Uterus (tissue), 4 donors: ENCODE results near the gene TMEM41A. TPM values are rescaled to one million over a fixed set of nuclear protein-coding genes. Genes with fewer than 3 reads are reported as not detected.

Source experiments
- DNase-seq, 2 donors: peaks; one replicate each; pipeline ENCODE4 v3.0.0-alpha.2; 2019 to 2020
- H3K27ac ChIP-seq, 2 donors: fragments of 200-600 bp; sonication (generic); 1 replicate in 1 of 2; 2 replicates in 1 of 2; pipeline ENCODE4 v1.5.1; 2016 to 2018
- H3K27me3 ChIP-seq, 2 donors: fragments of 200-600 bp; sonication (generic); one replicate each; pipeline ENCODE4 v1.5.1; 2018 to 2019; ENCODE audit warnings: control low read depth in 1 of 2
- H3K36me3 ChIP-seq, 2 donors: fragments of 200-600 bp; sonication (generic); one replicate each; pipeline ENCODE4 v1.5.1; 2019; ENCODE audit warnings: control low read depth in 1 of 2
- H3K4me1 ChIP-seq, 2 donors: fragments of 200-600 bp; sonication (generic); one replicate each; pipeline ENCODE4 v1.5.1; 2018 to 2019; ENCODE audit warnings: control low read depth in 1 of 2
- H3K4me3 ChIP-seq, 2 donors: fragments of 200-600 bp; sonication (generic); 1 replicate in 1 of 2; 2 replicates in 1 of 2; pipeline ENCODE4 v1.5.1; 2018 to 2019; ENCODE audit warnings: mild to moderate bottlenecking in 1 of 2
- H3K9me3 ChIP-seq, 2 donors: fragments of 200-600 bp; sonication (generic); one replicate each; pipeline ENCODE4 v1.5.1; 2019; ENCODE audit warnings: control low read depth in 1 of 2
- POLR2A ChIP-seq, 2 donors: fragments of 450-650 bp; IDR thresholded peaks; one replicate each; pipeline ENCODE4 v1.6.1; 2016; ENCODE audit warnings: antibody characterized with exemption in 2 of 2, mild to moderate bottlenecking in 1 of 2, moderate library complexity in 1 of 2
- intact Hi-C: fragments of 100-400 bp; cut with DNase I; formaldehyde crosslinking; loops from one replicate; pipeline ENCODE4 v1.15.1; 2023; ENCODE audit warnings: low total_unique reads
- total RNA-seq, 4 donors: library from RNA; depleted of rRNA in 3 of 4; stranded (reverse); fragments of >200 nt in 3 of 4; gene quantifications; one replicate each; pipeline versions ENCODE4 v1.1.0 to v1.2.4, GENCODE V29; 2014 to 2023
- TF ChIP-seq, protein P1 (sequence below), 4 experiments: fragments of 200-600 bp in 2 of 4; fragments of 450-650 bp in 2 of 4; sonication (generic) in 2 of 4; IDR thresholded peaks; one replicate each; pipeline ENCODE4 v1.5.1; 2016 to 2019; ENCODE audit warnings: antibody characterized with exemption in 4 of 4, mild to moderate bottlenecking in 2 of 4, moderate library complexity in 1 of 4
- donor health status: DM: yes; HTN: yes; CAD: no.

Gene TMEM41A
- total RNA-seq: 10 to 100 TPM in 3 of 4 donors, 1 to 10 TPM in 1; 3.6 to 31.5 (median 17.8) TPM

DNA sequence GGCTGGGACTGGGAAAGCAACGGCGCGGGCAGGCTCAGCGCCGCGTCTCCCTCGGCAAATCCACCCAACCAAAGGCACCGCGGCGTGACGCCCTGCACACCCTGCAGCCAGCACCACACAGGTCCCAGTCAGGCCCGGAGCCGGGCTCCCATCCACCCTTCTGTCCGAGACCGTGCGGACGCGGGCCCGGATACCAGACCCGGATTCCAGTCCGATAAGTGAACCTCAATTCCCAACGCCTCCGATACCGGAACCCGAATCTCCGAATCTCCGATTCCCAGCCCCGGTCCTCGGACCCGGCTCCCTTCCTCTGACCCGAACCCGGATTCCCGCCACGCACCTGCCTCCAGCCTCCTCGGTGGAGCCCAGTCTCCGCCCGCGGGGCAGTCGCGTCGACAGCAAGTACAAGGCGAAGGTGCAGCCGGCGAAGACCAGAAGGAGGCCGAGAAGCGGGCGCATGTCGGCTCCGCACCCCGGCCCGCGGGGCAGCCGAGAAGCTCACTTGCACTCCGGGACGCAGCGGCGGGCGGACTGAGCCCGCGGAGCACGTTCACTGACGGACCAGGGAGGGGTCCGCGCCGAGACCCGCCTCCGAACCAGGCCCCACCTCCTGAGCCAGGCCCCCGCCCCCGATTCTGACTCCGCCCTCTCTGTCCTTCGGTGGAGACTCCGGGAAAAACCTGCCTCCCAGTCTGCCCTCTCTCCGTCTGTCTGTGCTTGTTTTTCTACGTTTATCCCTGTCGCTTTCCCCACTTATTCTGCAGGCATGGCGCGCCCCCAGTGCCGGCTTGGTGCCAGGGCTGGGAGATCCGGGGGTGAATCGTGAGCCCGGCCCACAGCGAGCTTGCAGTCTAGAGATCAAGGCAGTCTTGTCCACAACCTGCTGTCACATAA, at the start of gene TMEM41A:
Gene TMEM41A (minus strand): TSS at position 533 of the 894 bp plus-strand sequence. CDS start 74 bp downstream, at position 459.
- peak within 1 kb of the TSS; percentile 77 to 81 for H3K27ac ChIP-seq
- H3K27me3 ChIP-seq: no peaks in the 10 kb centered on the region
- DNase-seq: peak; percentile 92 to 93
- H3K9me3 ChIP-seq: no peaks in the 10 kb centered on the region
- H3K4me1 ChIP-seq: peaks cover 0 to 13% of the 10 kb centered on the region in 2 donors
- peak within 1 kb of the TSS; percentile 77 to 83 for H3K4me3 ChIP-seq
- H3K36me3 ChIP-seq: no peaks in the 10 kb centered on the region
- TF ChIP-seq, protein P1, sequence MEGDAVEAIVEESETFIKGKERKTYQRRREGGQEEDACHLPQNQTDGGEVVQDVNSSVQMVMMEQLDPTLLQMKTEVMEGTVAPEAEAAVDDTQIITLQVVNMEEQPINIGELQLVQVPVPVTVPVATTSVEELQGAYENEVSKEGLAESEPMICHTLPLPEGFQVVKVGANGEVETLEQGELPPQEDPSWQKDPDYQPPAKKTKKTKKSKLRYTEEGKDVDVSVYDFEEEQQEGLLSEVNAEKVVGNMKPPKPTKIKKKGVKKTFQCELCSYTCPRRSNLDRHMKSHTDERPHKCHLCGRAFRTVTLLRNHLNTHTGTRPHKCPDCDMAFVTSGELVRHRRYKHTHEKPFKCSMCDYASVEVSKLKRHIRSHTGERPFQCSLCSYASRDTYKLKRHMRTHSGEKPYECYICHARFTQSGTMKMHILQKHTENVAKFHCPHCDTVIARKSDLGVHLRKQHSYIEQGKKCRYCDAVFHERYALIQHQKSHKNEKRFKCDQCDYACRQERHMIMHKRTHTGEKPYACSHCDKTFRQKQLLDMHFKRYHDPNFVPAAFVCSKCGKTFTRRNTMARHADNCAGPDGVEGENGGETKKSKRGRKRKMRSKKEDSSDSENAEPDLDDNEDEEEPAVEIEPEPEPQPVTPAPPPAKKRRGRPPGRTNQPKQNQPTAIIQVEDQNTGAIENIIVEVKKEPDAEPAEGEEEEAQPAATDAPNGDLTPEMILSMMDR (IDR thresholded peaks at IDR 0.05): peak in 1 of 4 experiments; percentile 9
- TF ChIP-seq POLR2A (IDR thresholded peaks at IDR 0.05): peak; percentile 72 to 84
- intact Hi-C loops: no loop called here

DNA sequence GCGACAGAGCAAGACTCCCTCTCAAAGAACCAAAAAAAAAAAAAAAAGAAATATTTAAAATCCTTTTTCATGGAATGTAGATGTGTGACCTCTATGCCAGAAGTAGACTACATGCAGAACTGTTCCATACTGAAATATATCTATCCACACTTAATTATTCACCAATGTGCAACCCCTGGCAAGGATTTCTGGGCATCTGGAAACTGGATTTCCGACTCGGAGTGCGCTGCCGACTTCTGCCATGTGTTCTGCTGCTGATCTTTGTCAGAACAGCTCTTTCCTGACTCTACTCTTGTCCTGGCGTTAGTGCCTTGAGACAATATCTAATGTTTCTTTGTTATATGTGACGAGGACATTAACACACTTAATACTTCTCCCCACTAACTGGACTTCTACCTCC, 41.9 kb upstream of the TMEM41A start:
- Histone ChIP-seq H3K4me3 (no peak overlapping the region), H3K9me3 (no peaks in the 10 kb centered on the region), H3K4me1 (no peaks in the 10 kb centered on the region), H3K36me3 (no peaks in the 10 kb centered on the region), H3K27ac (no peak overlapping the region), H3K27me3 (no peaks in the 10 kb centered on the region)
- DNase-seq: no peak
- intact Hi-C loops: no loop called here
- no peak for TF ChIP-seq POLR2A (IDR thresholded peaks at IDR 0.05)
- TF ChIP-seq, protein P1 (IDR thresholded peaks at IDR 0.05): no peak

DNA sequence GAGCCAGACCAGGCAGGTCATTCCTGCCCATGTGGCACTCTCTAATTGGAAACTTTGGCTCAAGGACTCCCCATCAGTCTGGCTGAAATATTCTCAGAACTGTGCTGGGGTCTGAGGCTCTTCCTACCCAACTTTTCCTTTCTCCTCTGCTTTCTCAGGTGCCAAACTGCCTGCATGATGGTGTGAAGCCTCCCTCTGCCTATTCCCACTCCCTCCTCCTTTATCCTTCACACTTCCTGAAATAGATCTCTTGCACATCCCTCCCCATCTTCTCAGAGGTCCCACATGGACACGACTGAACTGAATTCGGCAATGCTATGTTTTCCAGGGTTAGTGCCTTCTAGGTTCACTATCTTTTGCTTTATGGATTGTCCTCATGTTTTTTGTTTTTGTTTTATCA, 41.1 kb upstream of the TMEM41A start:
- no peak for DNase-seq
- Histone ChIP-seq H3K36me3 (no peaks in the 10 kb centered on the region), H3K27me3 (no peaks in the 10 kb centered on the region), H3K27ac (no peak overlapping the region), H3K4me1 (no peaks in the 10 kb centered on the region), H3K4me3 (no peak overlapping the region), H3K9me3 (no peaks in the 10 kb centered on the region)
- TF ChIP-seq, protein P1 (IDR thresholded peaks at IDR 0.05): no peak
- no peak for TF ChIP-seq POLR2A (IDR thresholded peaks at IDR 0.05)
- intact Hi-C loops: no loop called here

DNA sequence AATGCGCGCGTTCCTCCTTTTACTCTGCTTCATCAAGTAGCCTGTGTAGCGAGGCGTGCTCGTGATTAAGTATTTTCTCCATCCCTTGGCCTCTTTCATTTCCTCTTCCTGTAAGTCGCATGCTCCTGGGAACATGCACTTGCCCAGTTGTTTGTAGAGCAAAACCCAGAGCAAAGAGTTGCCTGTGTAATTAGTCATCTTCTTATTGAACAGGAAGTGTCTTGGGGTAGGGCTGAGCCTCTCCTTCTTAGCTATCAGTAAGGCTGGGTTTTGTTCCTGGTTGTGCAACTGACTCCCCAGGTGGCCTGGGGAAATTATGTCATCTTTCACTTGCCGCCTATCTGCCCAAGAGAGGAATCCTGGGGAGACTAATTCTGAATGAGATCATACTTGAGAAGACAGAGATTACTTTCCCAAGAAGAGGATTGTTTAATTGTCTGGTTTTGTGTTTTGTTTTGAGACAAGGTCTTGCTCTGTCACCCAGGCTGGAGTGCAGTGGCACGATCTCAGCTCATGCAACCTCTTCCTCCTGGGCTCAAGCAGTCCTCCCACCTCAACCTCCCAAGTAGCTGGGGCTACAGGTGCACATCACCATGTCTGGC, 38.6 kb upstream of the TMEM41A start:
- Histone ChIP-seq H3K4me3 (no peak overlapping the region), H3K9me3 (no peaks in the 10 kb centered on the region), H3K27ac (no peak overlapping the region), H3K4me1 (no peaks in the 10 kb centered on the region), H3K36me3 (no peaks in the 10 kb centered on the region), H3K27me3 (no peaks in the 10 kb centered on the region)
- intact Hi-C loops: no loop called here
- DNase-seq: no peak
- TF ChIP-seq, protein P1 (IDR thresholded peaks at IDR 0.05): no peak
- no peak for TF ChIP-seq POLR2A (IDR thresholded peaks at IDR 0.05)

DNA sequence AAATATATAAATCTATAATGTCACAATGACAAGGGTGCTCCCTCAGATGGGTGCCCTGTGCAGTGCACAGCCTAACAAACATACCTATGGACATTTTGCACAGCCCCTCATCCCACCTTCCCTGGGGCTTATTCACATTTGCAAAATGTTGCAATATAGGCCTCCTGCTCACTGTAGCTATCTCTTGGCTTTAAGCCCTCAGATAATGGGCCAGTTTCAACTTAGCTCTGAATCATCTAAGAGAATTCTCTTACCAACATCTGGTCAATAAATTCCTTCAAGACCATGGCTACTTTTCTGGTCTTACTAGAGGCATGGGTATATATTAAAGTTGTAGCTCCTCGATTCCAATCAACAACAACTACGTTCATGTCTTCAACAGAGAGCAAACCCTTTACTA, 35.7 kb upstream of the TMEM41A start:
- Histone ChIP-seq H3K27ac (no peak overlapping the region), H3K4me3 (no peak overlapping the region), H3K36me3 (no peaks in the 10 kb centered on the region), H3K9me3 (no peaks in the 10 kb centered on the region), H3K4me1 (no peaks in the 10 kb centered on the region), H3K27me3 (no peaks in the 10 kb centered on the region)
- no peak for DNase-seq
- no peak for TF ChIP-seq POLR2A (IDR thresholded peaks at IDR 0.05)
- TF ChIP-seq, protein P1 (IDR thresholded peaks at IDR 0.05): no peak
- intact Hi-C loops: no loop called here
